Stimulated activated CD8-positive, alpha-beta memory T cell treated with anti-CD3 and anti-CD28 coated beads, Interleukin-7, amount 100 ng/mL, for 1 hour (primary cell): ENCODE results near the gene MAST1.
"Not testable (repeated sequence)": the region's sequence is repeated elsewhere in the genome, so short reads cannot be mapped to it uniquely, and the experiment has no call there.

Experiments used
- DNase-seq, 2 donors: peaks; one replicate each; pipeline ENCODE4 v3.0.0-alpha.2; 2020; ENCODE audit warnings: low read depth in 2 of 2

The MAST1 gene

GRCh38 chr19:12840091-12841079, 2.1 kb downstream of the MAST1 start:
- DNase-seq: no peak

- DNase-seq: no peak
Measured at GRCh38 chr19:12841094-12841493, 2.8 kb downstream of the MAST1 start.

- DNase-seq: no peak
Measured at GRCh38 chr19:12842511-12842910, 4.2 kb downstream of the MAST1 start.

GRCh38 chr19:12843328-12843727, 5.0 kb downstream of the MAST1 start:
- no peak for DNase-seq

GRCh38 chr19:12843999-12844732, 5.9 kb downstream of the MAST1 start:
- no peak for DNase-seq

- not testable (repeated sequence) for DNase-seq
Measured at GRCh38 chr19:12846613-12847012, 8.3 kb downstream of the MAST1 start.

GRCh38 chr19:12847159-12848139, 9.1 kb downstream of the MAST1 start:
- DNase-seq: peak; percentile 65 to 71

GRCh38 chr19:12856653-12857052, 18.3 kb downstream of the MAST1 start:
- no peak for DNase-seq

- no peak for DNase-seq
Measured at GRCh38 chr19:12858041-12858928, 20.0 kb downstream of the MAST1 start.

GRCh38 chr19:12859546-12859945, 21.2 kb downstream of the MAST1 start:
- DNase-seq: no peak

GRCh38 chr19:12864143-12864542, 25.8 kb downstream of the MAST1 start:
- DNase-seq: no peak

GRCh38 chr19:12864721-12865715, 26.7 kb downstream of the MAST1 start:
- no peak for DNase-seq

- DNase-seq: no peak
Measured at GRCh38 chr19:12865746-12866415, 27.6 kb downstream of the MAST1 start.

- DNase-seq: no peak
Measured at GRCh38 chr19:12866416-12867119, 28.3 kb downstream of the MAST1 start.

GRCh38 chr19:12867120-12868099, 29.1 kb downstream of the MAST1 start:
- DNase-seq: peak; percentile 39 to 54

GRCh38 chr19:12868540-12869112, 30.3 kb downstream of the MAST1 start:
- no peak for DNase-seq
